Activated CD8-positive, alpha-beta memory T cell treated with anti-CD3 and anti-CD28 coated beads for 4 hours (primary cell): ENCODE data around the gene KDM3B.
"Not testable (repeated sequence)": the region's sequence is repeated elsewhere in the genome, so short reads cannot be mapped to it uniquely, and the experiment has no call there.

Experiments
- DNase-seq, 2 donors: peaks; one replicate each; pipeline ENCODE4 v3.0.0-alpha.2; 2020; ENCODE audit warnings: low read depth in 2 of 2

The KDM3B gene

GRCh38 chr5:138466125-138466899 lies 113.8 kb downstream of the KDM3B start:
- no peak for DNase-seq

- no peak for DNase-seq
Measured at GRCh38 chr5:138466900-138467710, 114.6 kb downstream of the KDM3B start.

GRCh38 chr5:138467711-138468132 lies 115.2 kb downstream of the KDM3B start:
- DNase-seq, result no peak

GRCh38 chr5:138468133-138468965 lies 115.9 kb downstream of the KDM3B start:
- DNase-seq, result no peak

- no peak for DNase-seq
Measured at GRCh38 chr5:138468966-138469539, 116.6 kb downstream of the KDM3B start.

- DNase-seq, result peak in 1 of 2 donors; percentile 29
Measured at GRCh38 chr5:138469540-138470321, 117.2 kb downstream of the KDM3B start.

- DNase-seq, result no peak
Measured at GRCh38 chr5:138470322-138471051, 118.0 kb downstream of the KDM3B start.

GRCh38 chr5:138471052-138471361 lies 118.5 kb downstream of the KDM3B start:
- DNase-seq, result no peak

- no peak for DNase-seq
Measured at GRCh38 chr5:138472353-138472752, 119.9 kb downstream of the KDM3B start.

- DNase-seq, result not testable (repeated sequence)
Measured at GRCh38 chr5:138473151-138473550, 120.7 kb downstream of the KDM3B start.

- DNase-seq, result no peak
Measured at GRCh38 chr5:138476918-138477317, 124.4 kb downstream of the KDM3B start.

- no peak for DNase-seq
Measured at GRCh38 chr5:138482638-138483037, 130.2 kb downstream of the KDM3B start.
